H1 (cell line): ENCODE results near the gene MAJIN. TPM values are rescaled to one million over a fixed set of nuclear protein-coding genes. Genes with fewer than 3 reads are reported as not detected.

Source experiments
- CTCF ChIA-PET: fragments of 300-600 bp; sonication (Branson Sonifier 250); formaldehyde crosslinking; loops from one replicate; lab custom pipeline; 2021; ENCODE audit not compliant: partially characterized antibody; lab: Charles Lee
- POLR2A ChIA-PET: fragments of 300-600 bp; sonication (Branson Sonifier 250); formaldehyde crosslinking; loops from one replicate; lab custom pipeline; 2021; ENCODE audit warnings: inconsistent platforms; ENCODE audit not compliant: partially characterized antibody; lab: Charles Lee
- DNase-seq, 2 experiments: peaks; one replicate each; pipeline versions ENCODE4 v3.0.0 to v3.0.0-alpha.2; 2010 to 2022; ENCODE audit warnings: low spot score in 2 of 2, low read depth in 1 of 2, mixed read lengths in 1 of 2
- FAIRE-seq: peaks from 2 replicates; lab custom pipeline; 2011; peaks lifted over from hg19 to GRCh38; lab: Jason Lieb, UNC
- H2AFZ ChIP-seq: 2 replicates; pipeline ENCODE4 v1.8.1; 2012; ENCODE audit warnings: low read length, inconsistent platforms
- H2AK5ac ChIP-seq: 2 replicates; pipeline ENCODE4 v1.6.1; 2013; ENCODE audit warnings: low read depth, low read length
- H2BK120ac ChIP-seq: replicated peaks from 2 replicates; pipeline ENCODE3; 2013; ENCODE audit warnings: low read depth, low read length, inconsistent platforms
- H2BK12ac ChIP-seq: 2 replicates; pipeline ENCODE4 v1.6.1; 2013; ENCODE audit warnings: low read depth, low read length
- H2BK15ac ChIP-seq: 2 replicates; pipeline ENCODE4 v1.6.1; 2013; ENCODE audit warnings: low read length
- H2BK20ac ChIP-seq: 2 replicates; pipeline ENCODE4 v1.6.1; 2013; ENCODE audit warnings: low read length
- H2BK5ac ChIP-seq: 2 replicates; pipeline ENCODE4 v1.6.1; 2013; ENCODE audit warnings: low read depth, low read length
- H3K14ac ChIP-seq: 2 replicates; pipeline ENCODE4 v1.6.1; 2013; ENCODE audit warnings: inconsistent platforms; ENCODE audit not compliant: insufficient read length
- H3K18ac ChIP-seq: 2 replicates; pipeline ENCODE4 v1.6.1; 2013; ENCODE audit warnings: low read length; ENCODE audit errors: extremely low read depth
- H3K23ac ChIP-seq: 2 replicates; pipeline ENCODE4 v1.6.1; 2013; ENCODE audit warnings: inconsistent platforms; ENCODE audit not compliant: insufficient read length
- H3K23me2 ChIP-seq: 2 replicates; pipeline ENCODE4 v1.6.1; 2013; ENCODE audit warnings: low read depth, low read length
- H3K27ac ChIP-seq: 2 replicates; pipeline ENCODE4 v1.6.1; 2011; ENCODE audit warnings: low read depth, low read length, inconsistent platforms
- H3K27me3 ChIP-seq, 4 experiments: replicated peaks in 1 of 4; 1 replicate in 1 of 4; 2 replicates in 3 of 4; pipeline versions ENCODE4 v1.6.1 to v1.8.1; 2011 to 2013; ENCODE audit warnings: low read length in 3 of 4, mild to moderate bottlenecking in 3 of 4, inconsistent platforms in 2 of 4, mixed read lengths in 2 of 4, moderate library complexity in 1 of 4; ENCODE audit not compliant: control insufficient read depth in 3 of 4, insufficient read depth in 3 of 4; ENCODE audit errors: extremely low read depth in 1 of 4
- H3K36me3 ChIP-seq, 4 experiments: 2 replicates each; pipeline versions ENCODE4 v1.6.1 to v1.8.1; 2011 to 2013; ENCODE audit warnings: mild to moderate bottlenecking in 4 of 4, low read length in 3 of 4, moderate library complexity in 2 of 4, control low read depth in 1 of 4, inconsistent platforms in 1 of 4; ENCODE audit not compliant: insufficient read depth in 4 of 4, control insufficient read depth in 2 of 4
- H3K4ac ChIP-seq: replicated peaks from 2 replicates; pipeline ENCODE3; 2013; ENCODE audit warnings: low read length, low read depth, mixed read lengths, inconsistent platforms; ENCODE audit not compliant: insufficient read length
- H3K4me1 ChIP-seq, 4 experiments: replicated peaks in 1 of 4; 1 replicate in 1 of 4; 2 replicates in 3 of 4; pipeline versions ENCODE4 v1.6.1 to v1.8.1; 2011 to 2013; ENCODE audit warnings: low read length in 3 of 4, inconsistent platforms in 2 of 4, mixed read lengths in 1 of 4; ENCODE audit not compliant: insufficient read depth in 4 of 4, control insufficient read depth in 3 of 4
- H3K4me2 ChIP-seq, 2 experiments: 2 replicates each; pipeline versions ENCODE4 v1.6.1 to v1.8.1; 2011 to 2013; ENCODE audit warnings: low read depth in 2 of 2, low read length in 2 of 2, control low read depth in 1 of 2, inconsistent platforms in 1 of 2, mild to moderate bottlenecking in 1 of 2; ENCODE audit not compliant: insufficient read depth in 1 of 2
- H3K4me3 ChIP-seq, 4 experiments: fragments of 200-600, 300-600 bp in 1 of 4; sonication (generic), shearing (Covaris generic), sonication (Bioruptor Twin) in 1 of 4; 2 replicates each; pipeline versions ENCODE4 v1.5.1 to v1.8.1; 2011 to 2016; ENCODE audit warnings: low read length in 4 of 4, low read depth in 3 of 4, control low read depth in 2 of 4, inconsistent platforms in 2 of 4, mild to moderate bottlenecking in 2 of 4, mixed read lengths in 1 of 4, moderate library complexity in 1 of 4; ENCODE audit not compliant: insufficient read depth in 2 of 4; ENCODE audit errors: extremely low read depth in 1 of 4
- H3K56ac ChIP-seq: replicated peaks from 2 replicates; pipeline ENCODE3; 2013; ENCODE audit warnings: low read depth, mild to moderate bottlenecking, mixed read lengths, low read length, inconsistent platforms; ENCODE audit not compliant: insufficient read length
- H3K79me1 ChIP-seq: 2 replicates; pipeline ENCODE4 v1.6.1; 2013; ENCODE audit warnings: low read depth, low read length, control low read depth
- H3K79me2 ChIP-seq, 2 experiments: 2 replicates each; pipeline versions ENCODE4 v1.6.1 to v1.8.1; 2012 to 2013; ENCODE audit warnings: low read length in 2 of 2, mild to moderate bottlenecking in 2 of 2, inconsistent platforms in 1 of 2; ENCODE audit not compliant: insufficient read depth in 2 of 2, control insufficient read depth in 1 of 2
- H3K9ac ChIP-seq, 4 experiments: replicated peaks in 1 of 4; 1 replicate in 1 of 4; 2 replicates in 3 of 4; pipeline versions ENCODE4 v1.6.1 to v1.8.1; 2011 to 2013; ENCODE audit warnings: low read depth in 3 of 4, low read length in 3 of 4, control low read depth in 2 of 4, mild to moderate bottlenecking in 2 of 4, moderate library complexity in 2 of 4, inconsistent platforms in 1 of 4; ENCODE audit errors: extremely low read depth in 1 of 4
- H3K9me3 ChIP-seq, 2 experiments: 2 replicates each; pipeline versions ENCODE4 v1.6.1 to v1.8.1; 2012 to 2013; ENCODE audit warnings: mild to moderate bottlenecking in 2 of 2, moderate library complexity in 2 of 2, control low read depth in 1 of 2, inconsistent platforms in 1 of 2, low read depth in 1 of 2, low read length in 1 of 2, mixed read lengths in 1 of 2; ENCODE audit not compliant: insufficient read depth in 2 of 2
- H4K20me1 ChIP-seq, 2 experiments: replicated peaks in 1 of 2; 2 replicates each; pipeline versions ENCODE3 to v1.8.1; 2011 to 2013; ENCODE audit warnings: inconsistent platforms in 2 of 2, low read length in 2 of 2, mild to moderate bottlenecking in 1 of 2; ENCODE audit not compliant: insufficient read depth in 2 of 2, control insufficient read depth in 1 of 2
- H4K5ac ChIP-seq: 2 replicates; pipeline ENCODE4 v1.6.1; 2013; ENCODE audit warnings: low read length, low read depth, mixed read lengths, inconsistent platforms; ENCODE audit not compliant: insufficient read length
- H4K8ac ChIP-seq: 2 replicates; pipeline ENCODE4 v1.8.0; 2013; ENCODE audit warnings: mild to moderate bottlenecking, moderate library complexity, low read length, inconsistent platforms; ENCODE audit not compliant: insufficient read depth; ENCODE audit errors: extremely low read depth
- H4K91ac ChIP-seq: replicated peaks from 2 replicates; pipeline ENCODE3; 2013; ENCODE audit warnings: low read length, mixed read lengths, inconsistent platforms; ENCODE audit not compliant: insufficient read length
- CHD1 ChIP-seq: IDR thresholded peaks from 2 replicates; pipeline ENCODE4 v1.6.1; 2012; ENCODE audit warnings: low read depth, low read length, improper control_type of control experiment
- EGR1 ChIP-seq: IDR thresholded peaks from 2 replicates; pipeline ENCODE4 v1.6.1; 2011; ENCODE audit warnings: low read depth, low read length, borderline replicate concordance
- WGBS, 2 experiments: shearing (Covaris generic) in 1 of 2; methylation state at CpG; one replicate each; pipeline versions ENCODE4 v1.1.6 to v1.1.7; 2013 to 2015; ENCODE audit warnings: low lambda C conversion rate in 2 of 2, mixed read lengths in 2 of 2, inconsistent platforms in 1 of 2, low coverage in 1 of 2, missing lambda C conversion rate in 1 of 2; ENCODE audit not compliant: insufficient replicate concordance in 2 of 2, insufficient coverage in 1 of 2, insufficient read length in 1 of 2; ENCODE audit errors: extremely low coverage in 1 of 2, missing lambda C conversion rate in 1 of 2; 5-methylcytosine and 5-hydroxymethylcytosine counted together
- polyA plus RNA-seq, 7 experiments: library from polyadenylated mRNA; depleted of rRNA in 3 of 7; stranded (reverse) in 5 of 7; unstranded in 2 of 7; fragments of >200 nt in 5 of 7; fragments of 200-250 nt in 2 of 7; gene quantifications; 1 replicate in 5 of 7; 2 replicates in 1 of 7; 4 replicates in 1 of 7; pipeline versions ENCODE4 v1.2.1 to v1.2.3, GENCODE V29; 2011 to 2013; ENCODE audit warnings: missing spikeins in 2 of 7, mixed read lengths in 2 of 7
- total RNA-seq: library from RNA; stranded (reverse); fragmentation: NEBNext Ultra II Directional; extraction: Animal tissue kit (Norgen Biotek cat#: 25700); gene quantifications from 2 replicates; pipeline ENCODE4 v1.2.1, GENCODE V29; 2021

MAJIN gene
- total and polyA plus RNA-seq, 2 of the 8 experiments (the other 6 are each of a cell fraction or from before 2014, with no cell fraction given): not detected

DNA sequence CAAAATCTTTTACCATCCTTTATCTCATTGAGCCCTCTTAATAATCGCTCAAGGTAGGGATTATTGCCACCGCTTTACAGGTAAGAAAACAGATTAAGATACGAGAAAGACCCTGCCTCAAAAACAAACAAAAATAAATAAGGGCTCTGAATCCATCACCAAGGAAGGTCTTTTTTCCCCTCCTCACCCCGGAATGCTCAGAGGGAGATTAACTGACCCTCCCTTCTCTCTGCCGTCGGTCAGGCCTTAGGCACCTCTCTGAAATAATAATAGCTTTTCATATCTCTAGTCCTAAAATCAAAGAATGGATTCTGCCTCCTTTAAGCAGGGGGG lies 54.3 kb downstream of the MAJIN start:
- H2BK120ac ChIP-seq: peak overlapping the region; percentile 37
- 15% methylated on average over 6 of the region's 6 CpGs; no CpG with 5 or more reads in 1 of the 2 experiments for WGBS, 2 experiments
- no peak overlapping the region for H3K23ac ChIP-seq
- peak overlapping the region in 3 of 4 experiments; percentile 14 to 29 (median 22); a peak in 3 of 7 replicates for H3K9ac ChIP-seq
- H3K27me3 ChIP-seq: no peaks in the 10 kb centered on the region
- FAIRE-seq (no peak), DNase-seq (no peak)
- no peak overlapping the region for H3K14ac ChIP-seq
- no peaks in the 10 kb centered on the region for H3K9me3 ChIP-seq
- POLR2A ChIA-PET: interaction anchor here (1.0 to 1.5 kb wide), 2 partner anchors 12 to 53 kb away, joined by 3 to 6 read pairs; no protein-coding TSS in a partner anchor
- H3K18ac ChIP-seq: 0 out of 2 replicates have a peak overlapping the region, but pooled peaks have one; percentile 22
- no peaks in the 10 kb centered on the region for H3K79me2 ChIP-seq
- peak overlapping the region; percentile 41; the same call in 1 of the 2 replicates for H2BK5ac ChIP-seq
- CTCF ChIA-PET: interaction anchor here (0.6 to 6.1 kb wide), 6 partner anchors 11 to 96 kb away, joined by 3 to 37 read pairs (median 11); partner anchors contain the start of genes ARL2, BATF2 and GPHA2
- peak overlapping the region; percentile 67 to 98 for H3K4me2 ChIP-seq
- peak overlapping the region; percentile 65 for H4K5ac ChIP-seq
- peak overlapping the region; percentile 38; the same call in 1 of the 2 replicates for H2AFZ ChIP-seq
- H3K79me1 ChIP-seq: 0 out of 2 replicates have a peak, but pooled peaks cover 3% of the 10 kb centered on the region
- H4K20me1 ChIP-seq: peaks cover 0 to 2% of the 10 kb centered on the region in 2 experiments
- H3K23me2 ChIP-seq: peaks cover 13% of the 10 kb centered on the region
- peak overlapping the region; percentile 57 for H3K4ac ChIP-seq
- H3K4me1 ChIP-seq: peaks cover 0 to 11% (median 4%) of the 10 kb centered on the region in 4 experiments; a peak in 5 of 7 replicates
- no peak overlapping the region for H2BK15ac ChIP-seq
- H2BK20ac ChIP-seq: no peak overlapping the region
- no peak overlapping the region for H3K56ac ChIP-seq
- peak overlapping the region; percentile 42 to 74 (median 58) for H3K4me3 ChIP-seq
- no peak overlapping the region for H4K8ac ChIP-seq
- H4K91ac ChIP-seq: no peak overlapping the region
- H2AK5ac ChIP-seq: no peak overlapping the region
- H2BK12ac ChIP-seq: no peak overlapping the region; the same call in 1 of the 2 replicates
- peak overlapping the region; percentile 21; the same call in 1 of the 2 replicates for H3K27ac ChIP-seq
- peaks cover 0 to 3% (median 0%) of the 10 kb centered on the region in 4 experiments; a peak in 3 of 8 replicates for H3K36me3 ChIP-seq
- TF ChIP-seq CHD1: no peak
- no peak for TF ChIP-seq EGR1
